ENCODE measurements around the gene MMS22L.

GRCh38 chr6:97292671-97293070 is 9.7 kb upstream of the MMS22L start:
- TF ChIP-seq CTCF (IDR thresholded peaks at IDR 0.05; ENCODE audit: insufficient read depth, low read length, poor library complexity, severe bottlenecking) (no peak), EZH2phosphoT487 (conservative IDR thresholded peaks at IDR 0.05; ENCODE audit: low read length) (no peak)

Data from SU-DHL-6 (cell line).